Sigmoid colon (tissue), 4 donors: ENCODE results near the gene C2orf42.
A peak's percentile ranks its signal among the peaks of the same experiment; 100 is the strongest.

ENCODE experiments used
- EP300 ChIP-seq, 4 donors: sonication (generic); formaldehyde crosslinking; IDR thresholded peaks; one replicate each; pipeline ENCODE4 v1.6.1; 2017; ENCODE audit warnings: antibody characterized with exemption in 4 of 4
- POLR2AphosphoS5 ChIP-seq, 4 donors: sonication (generic); formaldehyde crosslinking; IDR thresholded peaks; one replicate each; pipeline ENCODE4 v1.6.1; 2017; ENCODE audit warnings: antibody characterized with exemption in 4 of 4
- TF ChIP-seq, protein P1 (sequence below), 4 experiments: fragments of 450-650 bp in 3 of 4; fragments of 200-600 bp in 1 of 4; IDR thresholded peaks; one replicate each; pipeline ENCODE4 v1.5.1; 2016 to 2019; ENCODE audit warnings: antibody characterized with exemption in 4 of 4, mild to moderate bottlenecking in 3 of 4, moderate library complexity in 2 of 4

DNA sequence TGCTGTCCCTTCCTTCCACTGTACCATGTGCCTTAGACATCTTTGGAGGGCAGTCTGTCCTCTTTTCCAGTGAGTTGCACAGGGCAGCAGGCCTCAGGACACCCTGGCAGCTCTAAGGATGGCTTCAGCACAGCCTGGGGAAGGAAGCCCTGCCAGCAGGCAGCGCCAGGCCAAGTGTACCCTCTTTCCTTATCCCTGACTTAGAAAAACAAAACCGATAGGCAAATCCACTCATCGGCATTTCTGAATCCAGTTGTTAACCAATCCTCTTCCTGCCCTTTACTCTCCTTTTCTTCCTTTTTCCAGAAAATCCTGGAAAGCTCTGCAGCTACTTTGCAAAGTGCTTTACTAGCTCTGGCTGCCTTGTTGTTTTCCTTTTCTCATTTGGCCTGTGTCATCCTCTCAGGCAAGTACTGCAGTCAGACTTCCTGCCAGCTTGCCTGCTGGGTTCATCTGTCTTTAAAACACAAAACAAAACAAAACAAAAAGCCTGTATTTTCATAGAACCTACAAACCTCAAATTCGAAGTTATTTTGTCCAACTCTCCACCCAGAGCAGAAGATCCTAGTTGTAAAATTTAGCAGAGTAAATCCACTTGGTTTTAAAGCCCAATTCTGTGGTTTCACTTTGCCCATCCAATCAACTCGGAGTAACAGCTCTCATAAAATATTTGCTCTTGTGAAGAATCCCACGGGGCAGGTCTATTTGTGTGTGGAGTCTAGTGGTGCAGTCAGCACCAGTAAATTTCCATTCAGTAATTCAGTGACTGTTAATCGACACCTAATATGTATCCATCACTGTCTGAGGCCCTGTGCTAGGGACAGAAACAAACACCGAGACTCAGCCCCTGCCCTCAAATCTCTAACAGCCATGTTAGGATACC, 58.3 kb downstream of the C2orf42 start:
- TF ChIP-seq, protein P1, sequence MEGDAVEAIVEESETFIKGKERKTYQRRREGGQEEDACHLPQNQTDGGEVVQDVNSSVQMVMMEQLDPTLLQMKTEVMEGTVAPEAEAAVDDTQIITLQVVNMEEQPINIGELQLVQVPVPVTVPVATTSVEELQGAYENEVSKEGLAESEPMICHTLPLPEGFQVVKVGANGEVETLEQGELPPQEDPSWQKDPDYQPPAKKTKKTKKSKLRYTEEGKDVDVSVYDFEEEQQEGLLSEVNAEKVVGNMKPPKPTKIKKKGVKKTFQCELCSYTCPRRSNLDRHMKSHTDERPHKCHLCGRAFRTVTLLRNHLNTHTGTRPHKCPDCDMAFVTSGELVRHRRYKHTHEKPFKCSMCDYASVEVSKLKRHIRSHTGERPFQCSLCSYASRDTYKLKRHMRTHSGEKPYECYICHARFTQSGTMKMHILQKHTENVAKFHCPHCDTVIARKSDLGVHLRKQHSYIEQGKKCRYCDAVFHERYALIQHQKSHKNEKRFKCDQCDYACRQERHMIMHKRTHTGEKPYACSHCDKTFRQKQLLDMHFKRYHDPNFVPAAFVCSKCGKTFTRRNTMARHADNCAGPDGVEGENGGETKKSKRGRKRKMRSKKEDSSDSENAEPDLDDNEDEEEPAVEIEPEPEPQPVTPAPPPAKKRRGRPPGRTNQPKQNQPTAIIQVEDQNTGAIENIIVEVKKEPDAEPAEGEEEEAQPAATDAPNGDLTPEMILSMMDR (IDR thresholded peaks at IDR 0.05) = no peak
- TF ChIP-seq EP300 (IDR thresholded peaks at IDR 0.05) (no peak), POLR2AphosphoS5 (IDR thresholded peaks at IDR 0.05) (peak in 3 of 4 donors; percentile 49 to 63 (median 58))
